Nephron progenitor cell (in vitro differentiated cells): Measurements from ENCODE around the gene RAF1.
"Not testable (repeated sequence)": the region's sequence is repeated elsewhere in the genome, so short reads cannot be mapped to it uniquely, and the experiment has no call there.

ENCODE experiments used
- DNase-seq: peaks from one replicate; pipeline ENCODE4 v3.0.0; 2021
- H3K27ac Mint-ChIP-seq: 2 replicates; pipeline ENCODE4 v1.8.0; 2021; ENCODE audit warnings: mild to moderate bottlenecking, moderate library complexity, mixed read lengths
- H3K27me3 Mint-ChIP-seq: 2 replicates; pipeline ENCODE4 v1.8.0; 2021; ENCODE audit warnings: mild to moderate bottlenecking, low read depth, mixed read lengths; ENCODE audit not compliant: poor library complexity
- H3K36me3 Mint-ChIP-seq: 2 replicates; pipeline ENCODE4 v1.8.0; 2021; ENCODE audit warnings: low read depth, mixed read lengths
- H3K4me1 Mint-ChIP-seq: 2 replicates; pipeline ENCODE4 v1.8.0; 2021; ENCODE audit warnings: mixed read lengths
- H3K4me3 Mint-ChIP-seq: 2 replicates; pipeline ENCODE4 v1.8.0; 2021; ENCODE audit warnings: mild to moderate bottlenecking, moderate library complexity, mixed read lengths
- H3K9me3 Mint-ChIP-seq: 2 replicates; pipeline ENCODE4 v1.8.0; 2021; ENCODE audit warnings: mild to moderate bottlenecking, moderate library complexity, mixed read lengths
- CTCF ChIP-seq: fragments of 200-600 bp; sonication (generic); IDR thresholded peaks from 2 replicates; pipeline ENCODE4 v1.5.0; 2021; ENCODE audit warnings: antibody characterized with exemption

The RAF1 gene

DNA sequence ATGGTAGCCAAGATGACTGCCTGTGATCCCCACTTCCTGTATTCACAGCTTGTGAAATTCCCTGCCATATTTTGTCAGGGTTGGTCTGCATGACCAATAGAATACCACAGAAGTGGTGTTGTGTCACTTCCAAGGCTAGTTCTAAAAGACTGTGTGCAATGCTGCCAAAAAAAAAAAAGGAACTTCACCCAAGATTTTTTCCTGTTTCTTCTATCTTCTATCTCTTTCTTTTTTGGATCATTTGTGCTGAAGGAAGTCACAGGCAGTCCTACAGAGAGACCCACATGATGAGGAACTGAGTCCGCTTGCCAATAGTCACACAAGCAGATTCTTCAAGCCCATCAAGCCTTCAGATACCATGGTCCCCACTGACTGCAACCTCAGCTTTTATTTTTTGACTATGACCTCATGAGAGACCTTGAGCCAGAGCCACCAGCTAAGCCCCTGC lies 18.1 kb upstream of the RAF1 start:
- Mint-ChIP-seq H3K27me3 (no peaks in the 10 kb centered on the region), H3K4me1 (peaks cover 9% of the 10 kb centered on the region), H3K27ac (no peak overlapping the region), H3K4me3 (no peak overlapping the region), H3K9me3 (peaks cover 3% of the 10 kb centered on the region), H3K36me3 (no peaks in the 10 kb centered on the region)
- TF ChIP-seq CTCF: no peak
- DNase-seq: no peak

DNA sequence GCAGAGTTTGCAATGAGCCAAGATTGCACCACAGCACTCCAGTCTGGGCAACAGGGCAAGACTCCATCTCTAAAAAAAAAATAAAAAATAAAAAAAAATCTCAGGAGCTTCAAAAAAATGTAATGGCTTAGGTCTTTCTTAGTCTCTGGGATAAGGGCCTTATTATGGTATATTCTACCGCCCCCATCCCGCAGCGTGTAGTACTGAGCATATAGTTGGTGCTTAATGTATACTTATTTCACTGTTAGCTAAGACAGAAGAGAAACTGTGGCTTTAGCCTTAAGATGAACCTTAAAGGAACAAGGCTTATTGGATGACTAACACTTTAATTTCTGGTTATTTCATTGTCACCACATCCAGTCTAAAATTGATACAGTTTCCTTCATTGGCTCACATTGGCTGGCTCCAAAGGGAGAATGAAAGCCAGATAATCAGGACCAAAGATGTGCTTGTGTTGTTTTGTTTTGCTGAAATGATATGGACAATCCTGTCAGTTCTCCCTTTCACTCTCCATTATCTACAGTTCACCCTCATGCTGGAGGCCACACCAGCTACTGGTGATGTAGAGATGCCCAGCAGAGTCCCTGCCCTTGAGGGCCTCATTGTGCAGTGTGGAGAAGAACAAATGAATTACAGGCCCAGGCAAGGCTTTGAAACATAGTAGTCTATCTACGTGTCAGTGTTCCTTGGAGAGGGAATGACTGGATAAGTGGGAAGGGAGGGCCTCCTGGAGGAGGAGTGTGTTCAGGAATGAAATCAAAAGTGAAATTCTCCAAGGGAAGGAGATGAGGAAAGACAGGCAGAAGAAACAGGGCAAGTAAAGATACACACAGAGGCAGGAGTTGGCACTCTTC lies 17.4 kb upstream of the RAF1 start:
- Mint-ChIP-seq H3K9me3 (peaks cover 3% of the 10 kb centered on the region), H3K27me3 (no peaks in the 10 kb centered on the region), H3K27ac (no peak overlapping the region)

DNA sequence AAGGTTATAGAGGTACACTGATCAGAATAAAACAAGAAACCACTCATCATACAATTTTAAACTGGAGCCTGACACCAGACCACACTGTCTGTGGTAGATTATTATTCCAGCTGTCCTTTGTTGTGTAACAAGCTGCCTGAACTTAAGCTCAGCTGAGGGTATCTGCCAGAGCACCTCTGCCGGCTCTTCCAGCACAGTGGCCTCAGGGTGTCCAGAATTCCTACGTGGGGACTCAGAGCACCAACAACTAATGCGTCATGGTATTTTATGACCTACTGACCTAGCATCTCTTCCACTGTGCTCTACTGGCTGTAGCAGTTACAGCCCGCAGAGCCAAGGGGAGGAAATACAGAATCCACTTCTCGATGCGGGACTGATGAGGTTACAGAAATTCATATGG lies 15.6 kb upstream of the RAF1 start:
- Mint-ChIP-seq H3K27ac (no peak overlapping the region), H3K27me3 (no peaks in the 10 kb centered on the region), H3K4me1 (peaks cover 20% of the 10 kb centered on the region), H3K36me3 (peaks cover 8% of the 10 kb centered on the region), H3K4me3 (no peak overlapping the region), H3K9me3 (peaks cover 16% of the 10 kb centered on the region)
- DNase-seq: no peak
- no peak for TF ChIP-seq CTCF

More for the DNA sequence above, 17.4 kb upstream of the RAF1 start:
- TF ChIP-seq CTCF: no peak
- H3K4me1 Mint-ChIP-seq: peaks cover 9% of the 10 kb centered on the region
- no peak overlapping the region for H3K4me3 Mint-ChIP-seq
- H3K36me3 Mint-ChIP-seq: no peaks in the 10 kb centered on the region
- no peak for DNase-seq

DNA sequence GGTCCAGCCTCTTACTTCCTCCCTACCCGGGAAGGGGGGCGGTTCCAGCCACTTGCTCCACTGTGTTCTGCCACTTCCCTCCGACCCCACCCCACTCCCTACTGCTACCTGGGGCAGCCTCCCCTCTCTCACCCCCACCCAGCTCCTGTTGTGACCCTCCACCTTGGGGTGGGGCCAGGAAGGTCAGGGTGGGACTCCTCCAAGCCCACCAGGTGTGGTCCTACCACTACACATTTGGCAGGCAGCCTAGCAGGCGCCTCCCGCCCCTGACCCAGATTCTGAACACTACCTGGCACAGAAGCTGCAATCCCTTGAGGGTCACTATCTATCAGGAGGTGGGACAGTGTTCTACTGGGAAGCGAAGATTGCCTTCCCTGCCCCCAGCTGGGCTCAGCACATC lies 13.7 kb upstream of the RAF1 start:
- TF ChIP-seq CTCF: no peak
- H3K27me3 Mint-ChIP-seq: no peaks in the 10 kb centered on the region
- H3K4me1 Mint-ChIP-seq: peaks cover 28% of the 10 kb centered on the region
- no peak for DNase-seq
- H3K36me3 Mint-ChIP-seq: peaks cover 8% of the 10 kb centered on the region
- no peak overlapping the region for H3K4me3 Mint-ChIP-seq
- H3K9me3 Mint-ChIP-seq: peaks cover 16% of the 10 kb centered on the region
- no peak overlapping the region for H3K27ac Mint-ChIP-seq

DNA sequence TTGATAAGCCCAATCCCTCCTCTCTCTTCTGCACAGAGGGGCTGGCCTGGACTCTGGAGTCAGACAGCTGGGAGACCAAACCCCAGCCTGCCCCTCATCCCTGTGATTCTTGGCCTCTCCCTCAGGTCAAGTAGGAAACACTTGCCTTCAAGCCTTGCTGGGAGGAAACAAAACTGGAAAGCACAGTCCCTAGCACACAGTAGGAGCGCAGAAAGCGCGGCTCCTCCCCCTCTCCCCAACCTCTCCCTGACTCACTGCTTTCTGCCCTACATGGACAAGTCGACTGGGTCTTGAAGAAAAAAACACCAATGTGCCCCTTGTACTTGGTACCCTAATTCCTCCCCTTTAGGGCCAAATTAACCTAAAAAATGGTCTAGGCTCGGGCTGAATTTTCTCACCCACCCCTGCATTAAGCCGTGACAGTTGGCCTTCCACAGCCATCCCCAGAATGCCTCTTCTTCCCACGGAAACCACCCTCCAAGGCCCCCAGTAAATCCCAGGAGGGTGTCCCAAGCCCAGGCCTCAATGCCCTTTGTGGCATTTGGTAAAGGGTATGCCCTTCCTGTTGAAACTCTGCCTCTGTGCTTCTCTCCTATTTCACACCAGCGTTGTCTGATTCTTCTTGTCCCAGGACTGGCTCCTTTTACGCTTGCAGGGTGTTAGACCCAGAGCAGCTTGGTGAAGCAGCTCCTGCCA lies 11.3 kb upstream of the RAF1 start:
- H3K27ac Mint-ChIP-seq: no peak overlapping the region

DNA sequence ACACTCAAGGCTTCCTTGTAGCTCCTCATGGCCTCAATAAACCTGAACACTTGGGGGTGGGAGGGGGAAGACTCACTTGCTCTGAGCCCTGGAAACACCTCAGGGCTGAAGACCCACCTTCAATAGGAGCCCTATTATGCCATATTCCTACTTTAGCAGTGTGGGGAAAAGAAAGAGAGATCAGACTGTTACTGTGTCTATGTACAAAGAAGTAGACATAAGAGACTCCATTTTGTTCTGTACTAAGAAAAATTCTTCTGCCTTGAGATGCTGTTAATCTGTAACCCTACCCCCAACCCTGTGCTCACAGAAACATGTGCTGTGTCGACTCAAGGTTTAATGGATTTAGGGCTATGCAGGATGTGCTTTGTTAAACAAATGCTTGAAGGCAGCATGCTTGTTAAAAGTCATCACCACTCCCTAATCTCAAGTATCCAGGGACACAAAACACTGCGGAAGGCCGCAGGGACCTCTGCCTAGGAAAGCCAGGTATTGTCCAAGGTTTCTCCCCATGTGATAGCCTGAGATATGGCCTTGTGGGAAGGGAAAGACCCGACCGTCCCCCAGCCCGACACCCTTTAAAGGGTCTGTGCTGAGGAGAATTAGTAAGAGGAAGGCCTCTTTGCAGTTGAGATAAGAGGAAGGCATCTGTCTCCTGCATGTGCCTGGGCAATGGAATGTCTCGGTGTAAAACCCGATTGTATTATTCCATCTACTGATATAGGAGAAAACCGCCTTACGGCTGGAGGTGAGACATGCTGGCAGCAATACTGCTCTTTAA lies 10.2 kb upstream of the RAF1 start:
- not testable (repeated sequence) for H3K4me3 Mint-ChIP-seq, DNase-seq, H3K27me3 Mint-ChIP-seq, H3K36me3 Mint-ChIP-seq
- H3K4me1 Mint-ChIP-seq: peaks cover 34% of the 10 kb centered on the region
- peaks cover 16% of the 10 kb centered on the region for H3K9me3 Mint-ChIP-seq
- H3K27ac Mint-ChIP-seq: peak overlapping the region; percentile 32

More for the DNA sequence above, 11.3 kb upstream of the RAF1 start:
- peaks cover 8% of the 10 kb centered on the region for H3K36me3 Mint-ChIP-seq
- peaks cover 3% of the 10 kb centered on the region for H3K27me3 Mint-ChIP-seq
- no peak overlapping the region for H3K4me3 Mint-ChIP-seq
- H3K9me3 Mint-ChIP-seq: peaks cover 16% of the 10 kb centered on the region
- H3K4me1 Mint-ChIP-seq: peaks cover 34% of the 10 kb centered on the region
- no peak for DNase-seq
- no peak for TF ChIP-seq CTCF
